ENCODE data around the gene INSYN2A.
A peak's percentile ranks its signal among the peaks of the same experiment; 100 is the strongest.

The INSYN2A gene, protein sequence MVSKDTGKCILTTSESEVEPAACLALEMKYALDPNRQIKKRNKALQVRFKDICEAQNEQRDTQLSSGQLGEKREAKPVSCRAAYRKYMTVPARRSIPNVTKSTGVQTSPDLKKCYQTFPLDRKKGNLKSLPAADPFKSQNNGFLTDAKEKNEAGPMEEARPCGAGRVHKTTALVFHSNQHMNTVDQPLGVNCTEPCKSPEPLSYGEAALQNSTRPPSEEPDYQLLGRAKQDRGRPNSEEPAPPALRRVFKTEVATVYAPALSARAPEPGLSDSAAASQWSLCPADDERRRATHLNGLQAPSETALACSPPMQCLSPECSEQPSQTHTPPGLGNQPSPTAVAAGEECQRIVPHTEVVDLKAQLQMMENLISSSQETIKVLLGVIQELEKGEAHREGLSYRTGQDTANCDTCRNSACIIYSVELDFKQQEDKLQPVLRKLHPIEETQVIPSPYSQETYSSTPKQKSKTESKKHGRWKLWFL

DNA sequence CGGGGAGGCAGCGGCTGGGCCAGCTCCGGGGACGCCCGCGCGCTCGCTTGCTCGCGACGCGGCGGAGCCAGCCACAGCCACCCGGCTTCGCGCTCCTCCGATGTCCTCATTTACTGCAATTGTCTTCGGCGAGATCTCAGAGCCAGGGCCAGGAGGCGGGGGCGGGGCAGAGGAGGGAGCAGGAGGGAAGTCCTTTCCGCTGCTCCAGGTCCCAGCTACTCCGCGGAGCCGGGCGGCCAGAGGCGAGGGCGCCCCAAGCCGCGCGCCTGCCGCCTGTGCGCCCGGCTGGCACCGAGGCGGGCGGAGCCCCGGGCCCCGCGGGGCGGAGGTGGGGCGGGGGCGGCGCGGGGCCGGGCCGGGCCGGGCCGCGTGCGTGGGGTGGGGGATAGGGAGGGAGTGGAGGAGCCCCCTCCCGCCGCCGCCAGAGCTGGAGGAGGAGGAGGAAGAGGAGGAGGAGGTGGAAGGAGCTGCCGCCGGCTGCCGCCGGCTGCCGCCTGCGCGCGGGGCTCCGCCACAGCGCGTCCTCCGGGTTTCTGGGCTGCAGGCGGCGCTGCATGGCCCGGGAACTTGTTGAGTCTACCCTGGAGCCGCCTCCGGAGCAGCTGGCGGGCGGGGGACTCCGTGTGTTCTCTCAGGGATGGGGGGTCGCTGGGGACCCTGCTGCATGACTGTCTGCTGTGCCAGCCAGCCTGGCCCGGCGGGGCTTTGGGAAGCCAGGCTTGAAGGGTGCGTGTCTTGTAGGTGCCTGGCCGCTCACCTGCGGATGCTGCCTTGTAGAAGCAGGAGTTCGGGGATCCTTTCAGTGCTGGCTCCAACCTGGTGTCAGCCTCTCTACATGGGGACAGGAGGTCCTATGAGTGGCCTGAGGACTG, at the start of gene INSYN2A:
INSYN2A (minus strand) TSS at position 310 of the 872 bp plus-strand sequence. CDS start 20,196 bp downstream, outside the sequence.
- no peak for DNase-seq

DNA sequence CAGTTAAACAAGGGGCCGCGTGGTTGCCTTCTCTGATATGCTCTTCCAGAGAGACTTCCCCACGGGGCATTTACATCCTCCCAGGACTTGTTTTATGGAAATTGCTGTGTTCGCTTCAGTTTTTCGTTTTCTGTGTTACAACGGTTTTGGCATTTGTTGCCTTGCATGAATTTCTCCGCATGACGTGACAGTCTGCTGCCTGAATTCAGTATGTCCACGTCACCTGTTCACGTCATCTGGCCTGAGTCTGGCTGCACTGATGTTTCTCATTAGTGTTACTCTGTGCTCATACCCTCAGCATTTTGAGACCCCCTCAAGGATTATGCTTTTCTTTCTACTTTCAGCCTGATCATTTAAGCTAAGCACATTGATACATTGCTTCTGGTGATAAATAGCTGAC, 49.1 kb upstream of the INSYN2A start:
- DNase-seq: no peak

DNA sequence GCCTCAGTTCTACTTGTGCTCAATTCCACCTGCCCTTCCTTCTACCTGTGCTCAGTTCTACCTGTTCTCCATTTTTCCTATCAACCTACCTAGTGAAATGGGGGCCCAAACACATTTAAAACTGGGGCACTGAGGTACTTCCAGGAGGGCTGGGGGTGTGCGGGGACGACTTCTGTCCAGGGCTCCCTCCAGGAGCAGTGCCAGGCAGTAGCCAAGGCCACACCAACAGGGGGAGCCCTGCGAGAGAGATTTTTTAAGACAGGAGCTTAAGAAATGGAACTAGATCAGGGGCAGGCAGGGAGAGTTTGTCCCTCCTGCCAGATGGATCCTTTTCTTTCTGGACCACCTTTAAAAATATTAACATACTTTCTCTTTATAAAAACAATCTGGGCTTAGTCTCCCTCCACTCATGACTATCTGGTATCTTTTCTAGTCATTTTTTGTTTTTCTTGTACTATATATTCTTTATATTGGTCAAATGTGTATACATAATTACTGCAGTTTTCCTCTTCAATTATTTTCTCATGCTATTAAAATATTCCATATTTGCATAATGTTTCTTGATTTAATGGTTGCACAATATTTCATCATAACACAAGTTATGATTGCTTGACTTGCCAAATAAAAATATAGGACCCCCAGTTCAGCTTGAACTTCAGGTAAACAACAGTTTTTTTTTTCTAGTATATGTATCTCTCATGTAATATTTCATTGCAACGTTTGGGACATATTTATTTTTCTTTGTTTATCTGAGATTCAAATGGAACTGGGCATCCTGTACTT, 47.3 kb upstream of the INSYN2A start:
- peak; percentile 54 for DNase-seq

DNA sequence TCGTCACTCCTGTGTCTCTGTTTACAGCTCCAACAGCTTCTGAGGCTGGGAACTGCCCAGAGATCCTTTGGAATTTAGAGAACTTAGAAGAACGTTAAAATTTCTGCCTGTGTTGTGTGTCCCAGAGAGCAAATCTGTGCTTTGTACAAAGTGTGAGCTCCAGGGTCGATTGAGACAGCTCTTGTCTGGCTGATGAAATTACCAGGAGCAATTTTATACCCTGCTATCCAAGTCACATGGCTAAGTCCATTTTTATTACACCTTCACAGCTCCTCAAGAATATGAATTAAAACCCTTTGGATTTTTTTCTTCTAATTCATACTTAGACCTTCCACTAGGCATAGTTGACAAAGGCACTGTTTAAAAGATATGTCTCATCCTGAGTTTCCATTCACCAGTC, 46.5 kb upstream of the INSYN2A start:
- no peak for DNase-seq

DNA sequence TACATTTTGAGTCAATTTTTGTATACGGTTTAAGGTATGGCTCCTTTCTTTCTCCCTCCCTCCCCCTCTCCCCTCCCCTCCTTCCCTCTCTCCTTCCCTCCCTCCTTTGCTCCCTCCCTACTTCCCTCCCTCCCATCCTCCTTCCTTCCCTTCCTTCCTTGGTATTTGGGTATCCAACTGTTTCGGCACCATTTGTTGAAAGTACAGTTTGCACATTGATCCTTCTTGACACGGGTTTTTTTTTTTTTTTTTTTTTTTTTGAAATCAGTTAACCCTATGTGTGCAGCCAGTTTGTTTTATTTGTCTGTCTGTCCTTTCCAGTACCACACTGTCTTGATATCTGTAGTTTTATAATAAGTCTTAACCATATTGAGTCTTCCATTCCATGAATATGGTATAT, 39.9 kb upstream of the INSYN2A start:
- DNase-seq: no peak

DNA sequence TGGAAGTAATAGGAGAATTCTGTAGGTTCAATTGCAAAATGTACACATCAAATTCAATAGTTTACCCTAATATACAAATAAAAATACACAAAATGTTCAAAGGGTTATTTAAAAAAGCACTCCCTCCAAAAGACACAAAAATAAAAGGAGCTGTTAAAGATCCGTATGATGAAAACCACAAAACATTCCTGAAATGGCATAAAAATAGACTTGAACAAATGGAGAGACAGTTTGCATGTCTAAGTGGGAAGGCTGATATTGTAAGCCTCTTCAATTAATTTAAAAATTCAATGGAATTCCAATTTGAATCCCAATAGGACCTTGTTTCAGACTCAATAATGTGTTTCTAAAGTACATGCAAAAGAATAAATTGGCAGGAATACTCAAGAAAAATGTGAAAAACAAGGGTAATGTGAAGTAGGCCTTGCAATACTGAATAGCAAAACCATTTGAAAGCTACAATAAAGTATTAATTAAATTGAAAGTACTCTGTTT, 38.0 kb upstream of the INSYN2A start:
- DNase-seq: no peak

DNA sequence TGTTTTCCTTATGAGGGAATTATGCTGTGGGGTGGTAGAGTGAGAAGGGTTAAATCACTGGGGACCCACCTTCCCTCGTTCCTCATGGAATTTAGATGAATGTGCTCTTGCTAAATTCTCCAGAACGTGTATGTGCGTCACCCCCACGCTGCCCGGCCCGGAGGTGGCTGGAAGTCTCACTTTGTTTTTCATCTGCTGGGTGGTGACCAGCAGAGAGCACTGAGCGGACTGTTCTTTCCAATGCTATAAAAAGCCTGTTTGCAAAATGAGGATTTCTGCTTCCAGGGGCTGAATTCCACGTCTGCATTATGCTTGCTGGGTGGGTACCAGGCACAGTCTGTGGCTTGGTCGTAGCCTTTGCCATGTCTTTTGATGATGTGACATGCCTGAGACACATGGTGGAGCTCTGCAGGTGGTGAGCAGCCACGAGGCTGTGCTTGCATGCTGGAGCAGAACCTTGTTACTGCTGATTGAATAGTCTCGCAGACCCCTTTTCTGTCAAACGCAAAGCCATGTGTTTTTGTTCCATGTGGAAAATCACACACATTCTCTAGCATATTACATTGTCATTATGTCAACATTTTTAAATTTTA, 31.9 kb upstream of the INSYN2A start:
- DNase-seq: no peak

DNA sequence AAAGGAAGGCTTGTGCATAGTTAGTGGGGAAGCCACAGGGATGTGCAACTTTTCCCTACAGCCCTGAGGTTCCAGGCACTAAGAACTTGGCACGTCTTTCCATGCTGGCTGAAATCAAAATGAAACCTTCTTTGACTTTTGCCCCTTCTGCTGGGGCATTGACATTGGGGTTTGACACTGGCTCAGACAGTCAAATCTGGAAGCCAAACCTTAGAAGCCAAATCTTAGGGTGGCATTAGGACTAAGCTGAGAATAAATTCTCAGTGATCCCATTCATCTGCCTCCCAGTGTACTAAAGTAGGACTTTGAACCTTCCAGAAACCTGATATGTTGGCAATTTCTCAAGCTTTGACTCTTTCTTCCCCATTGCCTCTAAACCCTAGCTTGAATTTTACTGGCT, 31.3 kb upstream of the INSYN2A start:
- no peak for DNase-seq

DNA sequence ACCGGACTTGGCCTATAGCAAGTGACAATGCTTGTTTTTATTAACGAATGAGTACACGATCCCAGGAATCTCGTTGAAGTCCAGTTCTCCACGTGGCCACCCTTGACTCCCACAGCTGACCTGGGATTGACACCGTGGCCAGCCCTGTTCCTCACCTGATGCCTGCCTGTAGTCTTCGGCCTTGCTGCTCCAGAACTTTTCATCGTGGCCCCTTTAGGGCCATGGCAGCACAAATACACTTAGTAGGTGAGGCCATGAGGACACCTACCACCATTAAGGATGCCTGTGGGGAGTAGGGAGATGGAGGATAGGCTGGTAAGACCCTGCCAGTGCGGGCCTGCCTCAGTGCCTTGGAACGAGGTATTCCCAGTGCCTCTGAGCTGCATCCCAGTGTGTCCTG, 30.6 kb upstream of the INSYN2A start:
- DNase-seq: no peak

DNA sequence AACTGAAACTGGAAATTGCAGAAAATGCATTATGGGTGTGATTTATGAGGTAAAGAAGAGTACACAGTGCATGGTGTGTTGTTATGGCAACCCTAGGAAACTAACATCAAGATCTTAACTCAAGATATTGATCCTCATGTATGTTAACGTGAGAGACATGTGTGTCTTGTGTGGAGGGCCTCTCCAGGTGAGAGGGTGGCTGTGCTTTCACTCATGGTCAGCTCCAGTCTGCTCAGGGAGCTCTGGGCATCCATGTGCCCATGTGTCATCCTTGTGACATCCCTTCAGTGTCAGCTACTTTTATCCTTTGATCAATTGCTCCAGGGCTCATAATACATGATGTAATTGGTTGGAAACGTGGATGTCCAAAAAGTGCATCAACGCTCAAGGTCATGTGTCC, 24.9 kb upstream of the INSYN2A start:
- no peak for DNase-seq

DNA sequence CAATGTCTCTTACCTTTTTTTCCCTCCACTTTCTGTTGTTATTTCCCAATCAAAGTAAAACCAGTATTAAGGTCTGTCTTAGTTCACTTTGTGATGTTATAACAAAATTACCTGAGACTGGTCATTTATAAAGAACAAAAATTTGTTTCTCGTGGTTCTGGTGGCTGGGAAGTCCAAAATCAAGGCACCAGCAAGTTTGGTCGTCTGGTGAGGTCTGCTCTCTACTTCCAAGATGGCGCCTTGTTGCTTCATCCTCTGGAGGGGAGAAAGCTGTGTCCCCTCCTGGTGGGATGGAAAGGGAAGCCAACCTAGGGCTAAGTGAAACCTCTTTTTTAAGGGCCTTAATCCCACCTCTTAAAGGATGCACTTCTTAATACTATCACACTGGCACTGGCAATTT, 22.3 kb upstream of the INSYN2A start:
- DNase-seq: no peak

DNA sequence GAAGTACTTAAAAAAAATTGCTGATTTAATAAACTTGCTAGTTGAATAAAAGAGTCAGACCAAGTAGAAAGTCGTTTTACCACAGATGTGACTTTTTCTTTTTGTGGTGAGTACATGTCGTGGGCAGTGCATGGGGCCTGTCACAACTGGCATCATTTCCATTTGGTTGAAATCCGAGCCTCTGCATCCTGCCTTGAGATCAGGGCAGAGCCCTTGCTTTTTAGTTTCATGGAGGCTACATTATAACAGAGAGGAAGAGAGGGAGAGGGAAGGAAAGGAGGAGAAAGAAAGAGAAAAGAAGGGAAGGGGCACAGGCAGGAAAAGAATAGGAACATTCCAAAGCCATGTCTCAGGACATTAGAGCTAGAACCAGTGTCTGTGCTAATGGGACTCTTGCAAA, 20.4 kb upstream of the INSYN2A start:
- no peak for DNase-seq

DNA sequence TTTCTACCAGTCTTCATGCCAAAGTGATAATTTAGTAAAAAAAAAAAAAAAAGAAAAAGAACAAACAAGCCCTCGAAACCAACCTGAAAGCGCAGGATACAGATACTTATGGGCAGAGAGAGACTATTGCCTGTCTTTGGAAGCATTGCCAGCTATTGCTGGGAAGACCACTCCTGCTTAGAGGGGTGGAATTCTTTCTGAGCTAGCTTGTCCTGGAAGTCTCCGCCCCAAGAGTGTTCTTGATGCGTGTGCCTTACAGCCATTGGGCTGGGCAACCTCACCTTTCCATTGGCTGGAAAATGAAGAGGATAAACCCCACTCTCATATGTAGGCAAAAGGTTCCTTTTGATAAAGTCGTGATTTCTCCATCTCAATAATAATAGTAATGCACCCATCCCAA, 19.9 kb upstream of the INSYN2A start:
- DNase-seq: no peak

DNA sequence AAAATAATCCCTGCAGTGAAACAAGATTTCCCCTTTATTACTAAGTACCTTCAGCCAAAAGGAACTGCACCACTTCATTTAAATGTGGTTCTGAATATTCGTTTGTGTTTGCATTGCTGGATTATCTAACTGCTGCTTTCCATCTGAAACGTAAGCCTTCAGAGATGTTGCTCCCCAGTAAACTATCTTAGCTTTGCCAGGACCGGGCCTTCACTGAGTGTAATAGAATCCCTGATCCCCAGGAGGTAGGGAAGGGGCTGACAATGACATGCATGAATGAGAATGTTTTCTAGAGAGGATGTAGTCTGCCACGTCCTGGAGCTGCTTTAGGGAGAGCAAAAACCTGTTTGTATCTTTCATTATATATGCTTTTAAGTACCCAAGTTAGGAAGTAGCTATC, 19.5 kb upstream of the INSYN2A start:
- no peak for DNase-seq

DNA sequence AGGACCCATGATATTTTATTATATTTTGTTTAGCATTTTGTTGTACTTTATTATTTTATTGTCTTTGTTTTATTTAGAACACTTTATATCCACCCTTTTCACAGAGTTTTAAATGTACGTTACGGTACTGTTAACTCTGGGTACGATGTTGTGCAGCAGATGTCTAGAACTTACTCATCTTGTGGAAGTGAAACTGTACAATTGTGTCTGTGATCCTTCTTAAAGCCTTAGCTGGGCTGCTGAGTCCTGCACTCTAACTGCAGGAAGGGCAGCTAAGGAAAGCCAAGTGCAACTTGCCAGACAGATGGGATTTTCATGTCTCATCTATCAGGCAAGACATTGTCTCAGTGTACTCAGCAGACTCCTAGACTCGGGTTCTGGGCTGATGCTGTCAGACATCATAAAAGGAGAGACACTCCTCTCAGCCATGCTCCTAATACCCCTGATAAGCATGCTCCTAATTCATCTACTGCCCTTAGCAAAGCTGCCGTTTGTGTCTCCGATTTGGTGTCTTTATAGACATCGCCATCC, 14.6 kb upstream of the INSYN2A start:
- no peak for DNase-seq

DNA sequence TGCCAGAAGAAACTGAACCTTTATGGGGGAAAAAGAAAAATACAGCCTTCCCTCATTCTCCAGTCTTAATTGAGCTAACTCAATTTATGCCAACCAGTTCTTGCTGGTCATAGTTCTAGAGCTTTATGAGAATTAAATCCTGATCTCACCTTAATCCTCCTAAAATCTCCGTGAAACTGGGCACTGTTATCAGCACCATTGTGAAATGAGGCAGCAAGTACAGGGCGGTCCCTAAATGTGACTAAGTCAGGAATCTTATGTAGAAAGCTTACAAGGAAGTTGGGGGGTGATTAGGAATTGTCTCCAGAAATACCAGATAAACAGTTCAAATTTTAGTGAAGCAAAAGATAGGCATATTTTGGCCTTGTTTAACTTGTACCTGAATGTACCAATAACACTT, 10.7 kb upstream of the INSYN2A start:
- no peak for DNase-seq

DNA sequence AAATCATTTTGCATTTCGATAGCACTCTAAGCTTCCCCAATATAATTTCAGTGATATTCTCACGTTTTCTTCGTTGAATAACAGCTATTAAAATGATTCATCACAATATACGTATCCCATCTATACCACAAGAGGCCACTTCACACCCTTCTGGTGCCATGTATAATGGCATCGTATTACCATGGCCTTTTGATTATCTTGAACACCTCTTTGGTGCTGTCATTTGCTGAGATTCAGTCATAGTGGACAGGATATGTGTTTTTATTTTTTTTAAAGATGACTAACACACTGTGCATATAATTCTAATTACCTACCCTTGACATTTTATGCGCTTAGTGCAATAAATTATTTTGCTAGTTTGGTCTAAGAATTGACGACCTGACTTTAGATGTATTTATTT, 6.7 kb upstream of the INSYN2A start:
- DNase-seq: no peak

DNA sequence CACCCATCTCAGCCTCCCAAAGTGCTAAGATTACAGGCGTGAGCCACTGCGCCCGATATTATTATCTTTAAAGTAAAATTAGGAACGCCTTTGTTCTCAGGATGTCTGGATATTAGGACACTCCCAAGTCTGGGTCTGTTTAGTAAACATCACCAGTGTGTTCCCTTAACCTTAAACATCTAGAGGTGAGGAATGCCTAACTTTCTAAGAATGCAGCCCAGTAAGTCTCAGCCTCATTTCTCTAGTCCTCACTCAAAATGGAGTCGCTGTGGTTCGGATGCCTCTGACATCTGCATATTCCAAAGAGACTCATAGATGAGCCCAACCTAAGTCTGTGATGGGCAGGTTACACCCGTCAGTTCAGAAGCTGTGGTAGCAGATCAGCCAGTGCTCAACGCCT, 4.3 kb upstream of the INSYN2A start:
- DNase-seq: no peak

DNA sequence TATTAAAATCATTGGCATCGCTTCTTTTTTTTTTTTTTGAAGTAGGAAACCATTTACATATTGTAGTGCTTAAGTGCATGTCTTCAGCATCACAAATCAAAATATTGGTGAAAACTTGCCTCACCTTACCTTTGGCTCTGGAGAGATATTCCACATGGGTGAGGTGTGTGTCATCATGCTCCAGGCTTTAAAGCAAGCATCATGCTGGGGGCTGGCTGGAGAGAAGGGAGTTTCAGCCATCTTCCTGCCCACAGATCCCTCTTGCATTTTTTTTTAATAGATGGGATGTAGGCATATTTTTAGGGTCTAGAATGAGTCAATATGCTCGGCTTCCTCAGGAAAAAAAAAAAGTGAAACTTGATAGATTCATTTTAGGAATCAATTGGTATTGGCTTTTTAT, 2.3 kb upstream of the INSYN2A start:
- no peak for DNase-seq

DNA sequence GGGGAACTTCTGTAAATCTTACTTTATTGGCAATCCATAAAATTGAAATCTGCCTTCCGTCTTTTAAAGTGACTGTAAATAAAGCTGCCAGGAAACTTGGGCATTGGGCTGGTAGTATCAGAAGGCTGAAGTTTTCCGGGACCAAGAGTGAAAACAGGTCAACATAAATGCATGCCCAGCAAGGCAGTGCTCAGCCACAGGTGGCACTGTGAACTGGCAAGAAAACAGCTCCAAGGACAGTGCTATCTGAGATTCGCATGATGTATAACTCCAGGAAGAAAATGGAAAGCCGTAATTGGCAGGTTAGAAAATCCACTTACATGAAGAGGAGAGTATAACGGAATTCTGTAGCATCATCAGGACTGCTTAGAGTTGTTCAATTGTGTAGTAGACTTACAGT, 1.9 kb upstream of the INSYN2A start:
- DNase-seq: no peak

DNA sequence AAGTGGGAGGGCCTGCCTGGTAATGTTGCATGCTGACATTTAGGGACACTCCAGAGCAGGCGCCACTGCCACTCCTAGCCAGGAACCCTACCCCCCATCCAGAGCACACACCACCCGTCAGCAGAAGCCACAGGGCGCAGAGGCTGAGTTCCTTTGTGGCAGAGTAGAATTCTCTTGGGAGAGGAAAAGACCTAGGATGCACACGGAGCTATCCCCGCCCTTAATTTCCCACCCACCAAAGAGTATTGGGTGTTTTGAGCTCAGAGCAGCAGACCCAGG, 702 bp upstream of the INSYN2A start:
- no peak for DNase-seq

DNA sequence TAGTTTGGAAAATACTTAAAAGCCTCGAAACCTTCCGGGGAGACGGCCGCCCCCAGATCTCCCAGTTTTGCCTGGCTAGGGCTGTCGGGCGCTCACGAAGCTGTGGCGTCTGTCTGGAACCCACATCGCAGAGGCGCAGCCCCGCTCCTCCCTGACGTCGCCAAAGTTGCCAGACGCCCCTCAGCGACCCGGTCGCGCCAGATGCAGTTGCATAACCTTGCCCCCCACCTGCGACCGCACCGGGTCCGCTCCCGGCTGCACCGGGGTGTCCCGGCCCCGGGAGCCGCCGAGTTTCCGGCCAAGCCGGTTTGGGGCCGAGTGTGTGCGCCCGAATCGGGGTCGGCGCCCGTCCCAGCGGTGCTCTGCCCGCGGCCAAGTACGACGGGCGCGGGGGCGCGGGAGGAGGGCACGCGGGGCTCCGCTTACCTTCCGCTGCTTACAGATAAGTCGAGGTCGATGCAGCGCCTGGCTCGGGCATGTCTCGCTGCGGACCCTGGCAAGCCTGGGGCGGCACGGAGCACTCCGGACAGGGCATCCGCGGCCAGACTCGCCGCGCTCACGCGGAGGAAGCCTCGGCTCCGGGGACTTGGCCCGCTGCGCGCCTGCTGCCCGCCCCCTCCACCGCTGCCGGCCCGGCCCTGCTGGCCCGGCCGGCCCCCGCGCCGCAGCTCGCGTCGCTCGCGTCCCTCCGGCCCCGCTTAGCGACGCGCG, 665 bp downstream of the INSYN2A start:
- no peak for DNase-seq

Data from activated CD4-positive, alpha-beta T cell treated with anti-CD3 and anti-CD28 coated beads for 48 hours (primary cell).